Measurements from ENCODE around the gene TRPM1.

- no peak for TF ChIP-seq CTCF (IDR thresholded peaks at IDR 0.05)
- no peak for TF ChIP-seq POLR2A (IDR thresholded peaks at IDR 0.05)
Observed at GRCh38 chr15:31078471-31078870, 23.1 kb downstream of the TRPM1 start.
